LNCaP clone FGC (cell line): ENCODE results near the gene TRPM3.
"Not testable (repeated sequence)": the region's sequence is repeated elsewhere in the genome, so short reads cannot be mapped to it uniquely, and the experiment has no call there.

Experiments
- DNase-seq: peaks from one replicate; pipeline ENCODE4 v3.0.0-alpha.2; 2011; ENCODE audit warnings: low read depth
- H3K4me3 ChIP-seq: 2 replicates; pipeline ENCODE4 v1.5.1; 2011; ENCODE audit warnings: mild to moderate bottlenecking, low read depth, low read length, control low read depth
- TF ChIP-seq, protein P1 (sequence below): IDR thresholded peaks from 2 replicates; pipeline ENCODE4 v1.5.1; 2012; ENCODE audit warnings: mild to moderate bottlenecking; ENCODE audit not compliant: control insufficient read depth, insufficient read depth; ENCODE audit errors: extremely low read depth

Gene TRPM3

DNA sequence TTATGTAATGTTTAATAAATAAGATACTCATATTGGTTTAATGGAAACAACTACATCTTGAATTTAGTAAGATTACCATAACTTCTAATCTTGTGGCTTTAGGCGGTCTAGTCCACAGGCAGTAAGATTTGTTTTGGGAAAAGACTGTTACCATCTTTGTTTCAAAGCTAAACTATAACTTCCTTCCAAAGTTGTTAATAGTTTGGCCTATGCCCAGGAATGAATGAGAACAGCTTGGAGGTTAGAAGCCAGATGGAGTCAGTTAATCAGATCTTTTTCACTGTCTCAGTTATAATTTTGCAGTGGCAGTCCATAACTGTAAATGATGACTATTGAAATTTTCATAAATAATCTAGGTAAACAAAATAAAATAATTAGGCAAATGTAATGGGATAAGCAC lies 465.1 kb downstream of the TRPM3 start:
- H3K4me3 ChIP-seq = no peak overlapping the region
- no peak for DNase-seq
- TF ChIP-seq, protein P1, sequence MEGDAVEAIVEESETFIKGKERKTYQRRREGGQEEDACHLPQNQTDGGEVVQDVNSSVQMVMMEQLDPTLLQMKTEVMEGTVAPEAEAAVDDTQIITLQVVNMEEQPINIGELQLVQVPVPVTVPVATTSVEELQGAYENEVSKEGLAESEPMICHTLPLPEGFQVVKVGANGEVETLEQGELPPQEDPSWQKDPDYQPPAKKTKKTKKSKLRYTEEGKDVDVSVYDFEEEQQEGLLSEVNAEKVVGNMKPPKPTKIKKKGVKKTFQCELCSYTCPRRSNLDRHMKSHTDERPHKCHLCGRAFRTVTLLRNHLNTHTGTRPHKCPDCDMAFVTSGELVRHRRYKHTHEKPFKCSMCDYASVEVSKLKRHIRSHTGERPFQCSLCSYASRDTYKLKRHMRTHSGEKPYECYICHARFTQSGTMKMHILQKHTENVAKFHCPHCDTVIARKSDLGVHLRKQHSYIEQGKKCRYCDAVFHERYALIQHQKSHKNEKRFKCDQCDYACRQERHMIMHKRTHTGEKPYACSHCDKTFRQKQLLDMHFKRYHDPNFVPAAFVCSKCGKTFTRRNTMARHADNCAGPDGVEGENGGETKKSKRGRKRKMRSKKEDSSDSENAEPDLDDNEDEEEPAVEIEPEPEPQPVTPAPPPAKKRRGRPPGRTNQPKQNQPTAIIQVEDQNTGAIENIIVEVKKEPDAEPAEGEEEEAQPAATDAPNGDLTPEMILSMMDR = no peak

DNA sequence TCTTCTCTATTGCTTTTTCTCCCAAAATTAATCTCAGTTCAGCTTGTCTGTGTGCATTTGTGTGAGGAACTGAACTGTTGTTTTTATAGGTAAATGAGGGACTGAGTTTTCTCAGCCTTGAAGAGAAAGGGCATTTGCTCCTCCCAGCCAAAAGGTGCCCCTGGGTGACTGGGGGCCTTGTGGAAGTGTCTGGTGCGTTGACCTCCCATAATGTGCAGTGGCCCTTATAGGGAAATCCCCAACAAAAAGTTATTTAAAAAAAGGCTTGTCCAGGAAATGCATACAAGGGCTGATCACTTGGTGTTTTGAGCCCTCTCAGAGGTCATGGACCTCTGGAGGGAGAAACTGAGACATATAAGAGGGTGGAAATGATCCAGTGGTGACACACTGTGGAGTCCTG lies 467.3 kb downstream of the TRPM3 start:
- TF ChIP-seq, protein P1 = no peak
- H3K4me3 ChIP-seq = no peak overlapping the region
- no peak for DNase-seq

DNA sequence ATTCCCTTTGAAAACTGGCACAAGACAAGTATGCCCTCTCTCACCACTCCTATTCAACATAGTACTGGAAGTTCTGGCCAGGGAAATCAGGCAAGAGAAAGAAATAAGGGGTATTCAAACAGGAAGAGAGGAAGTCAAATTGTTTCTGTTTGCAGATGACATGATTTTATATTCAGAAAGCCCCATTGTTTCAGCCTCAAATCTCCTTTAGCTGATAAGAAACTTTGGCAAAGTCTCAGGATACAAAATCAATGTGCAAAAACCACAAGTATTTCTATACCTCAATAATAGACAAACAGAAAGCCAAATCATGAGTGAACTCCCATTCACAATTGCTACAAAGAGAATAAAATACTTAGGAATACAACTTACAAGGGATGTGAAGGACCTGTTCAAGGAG lies 476.8 kb downstream of the TRPM3 start:
- not testable (repeated sequence) for DNase-seq, H3K4me3 ChIP-seq

DNA sequence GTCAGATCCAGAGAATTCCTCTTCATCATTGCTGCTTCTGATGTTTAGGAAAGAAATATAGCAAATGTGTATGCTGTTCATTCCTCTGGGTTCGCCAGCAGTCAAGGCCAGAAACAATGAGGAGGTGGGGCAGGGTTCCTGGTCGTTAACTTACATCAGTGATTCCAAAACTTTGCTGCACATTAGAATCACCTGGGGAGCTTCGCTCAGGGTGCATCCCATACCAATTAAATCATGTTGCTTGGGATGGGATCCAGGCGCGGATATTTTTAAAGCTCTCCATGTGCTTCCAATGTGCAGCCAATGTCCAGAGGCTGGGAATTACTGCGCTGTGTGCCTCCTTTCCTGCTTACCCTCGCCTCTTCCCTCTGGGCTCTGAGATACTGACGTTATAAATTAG lies 479.1 kb downstream of the TRPM3 start:
- DNase-seq = no peak
- TF ChIP-seq, protein P1 = no peak
- H3K4me3 ChIP-seq = no peak overlapping the region

DNA sequence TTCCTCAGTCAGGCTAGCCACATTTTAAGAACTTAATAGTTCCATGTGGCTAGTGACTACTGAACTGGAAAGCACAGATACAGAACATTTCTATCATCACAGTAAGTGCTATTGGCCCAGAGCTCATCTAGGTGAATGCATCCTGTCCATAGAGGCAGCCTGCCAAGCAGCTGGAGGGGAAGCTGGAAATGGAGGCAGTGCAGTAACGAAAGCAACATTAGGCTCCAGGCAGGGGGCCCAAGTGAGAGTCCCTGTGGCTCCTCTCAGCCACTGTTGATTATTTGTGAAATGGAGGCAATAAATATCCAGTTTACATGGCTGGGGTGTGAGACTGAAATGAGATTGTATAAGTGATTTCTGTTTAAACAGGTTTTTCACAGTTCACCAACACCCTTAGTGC lies 479.8 kb downstream of the TRPM3 start:
- TF ChIP-seq, protein P1 = no peak
- DNase-seq = no peak
- H3K4me3 ChIP-seq = no peak overlapping the region

DNA sequence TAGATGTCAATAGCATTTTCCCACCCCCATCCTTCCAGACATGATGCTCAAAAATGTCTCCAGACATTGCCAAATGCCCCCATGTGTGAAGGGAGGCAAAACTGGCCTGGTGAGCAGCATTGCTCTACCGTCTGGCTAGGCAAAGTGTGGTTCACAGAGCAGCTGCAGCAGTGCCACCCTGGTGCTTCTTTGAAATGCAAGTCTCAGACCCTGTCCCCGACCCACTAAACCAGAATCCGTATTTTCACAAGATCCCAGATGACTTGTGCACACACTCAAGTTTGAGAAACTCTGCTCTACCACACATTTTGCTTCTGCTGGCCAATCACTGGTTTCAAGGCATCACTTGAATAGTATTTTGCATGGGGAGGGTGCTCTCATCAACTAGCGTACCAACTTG lies 480.4 kb downstream of the TRPM3 start:
- no peak for DNase-seq
- no peak overlapping the region for H3K4me3 ChIP-seq
- TF ChIP-seq, protein P1 = no peak

DNA sequence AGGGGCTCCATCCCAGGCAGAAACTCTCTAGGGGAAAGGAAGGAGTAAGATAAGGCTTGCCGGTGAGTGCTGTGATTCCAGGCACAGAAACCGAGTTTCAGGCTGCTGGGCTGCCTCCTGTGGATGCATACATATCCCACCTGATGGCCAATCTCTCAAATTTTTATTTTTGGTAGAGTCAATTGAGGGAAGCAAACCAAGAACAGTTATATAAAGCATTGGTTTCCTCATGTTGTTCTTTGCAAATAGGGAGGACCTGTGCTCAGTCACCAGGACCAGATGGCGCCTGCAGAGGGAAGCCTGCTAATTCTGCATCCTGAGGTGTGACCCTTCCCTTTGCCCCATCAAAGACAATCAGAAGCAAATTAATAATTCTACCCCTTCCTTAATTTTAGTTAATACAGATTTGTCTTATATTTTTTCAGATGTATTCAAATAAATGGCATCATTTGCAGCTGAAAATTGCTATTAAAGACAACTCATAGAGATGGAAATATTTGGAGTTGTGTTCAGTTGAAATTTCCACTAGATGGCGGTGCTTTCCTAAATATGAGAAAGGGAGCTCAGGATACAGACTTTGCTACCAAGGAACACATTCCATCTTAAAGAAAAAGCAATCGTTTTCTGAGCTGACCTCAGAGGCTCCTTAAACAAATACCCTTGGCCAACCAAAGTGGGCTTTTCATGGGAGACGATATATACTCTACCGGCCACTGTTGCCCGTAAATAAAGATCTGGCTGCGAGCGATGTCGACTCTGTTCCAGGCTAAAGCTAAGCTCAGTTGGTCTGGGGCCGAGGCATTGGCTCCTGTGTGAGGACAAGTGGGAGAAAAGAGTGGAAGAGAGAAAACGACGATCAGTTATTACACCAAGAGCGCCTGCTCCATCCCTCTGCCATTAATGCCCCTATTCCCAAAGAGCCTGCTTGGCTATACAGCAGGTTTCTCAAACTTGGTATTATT lies 481.3 kb downstream of the TRPM3 start:
- H3K4me3 ChIP-seq = no peak overlapping the region
- DNase-seq = no peak
- TF ChIP-seq, protein P1 = peak; percentile 62
